ENCODE results near the gene RWDD2A. TPM values are rescaled to one million over a fixed set of nuclear protein-coding genes. Genes with fewer than 3 reads are reported as not detected.

RWDD2A gene
- total RNA-seq, 1 donor from 2014 or later, result 7.0 TPM

DNA sequence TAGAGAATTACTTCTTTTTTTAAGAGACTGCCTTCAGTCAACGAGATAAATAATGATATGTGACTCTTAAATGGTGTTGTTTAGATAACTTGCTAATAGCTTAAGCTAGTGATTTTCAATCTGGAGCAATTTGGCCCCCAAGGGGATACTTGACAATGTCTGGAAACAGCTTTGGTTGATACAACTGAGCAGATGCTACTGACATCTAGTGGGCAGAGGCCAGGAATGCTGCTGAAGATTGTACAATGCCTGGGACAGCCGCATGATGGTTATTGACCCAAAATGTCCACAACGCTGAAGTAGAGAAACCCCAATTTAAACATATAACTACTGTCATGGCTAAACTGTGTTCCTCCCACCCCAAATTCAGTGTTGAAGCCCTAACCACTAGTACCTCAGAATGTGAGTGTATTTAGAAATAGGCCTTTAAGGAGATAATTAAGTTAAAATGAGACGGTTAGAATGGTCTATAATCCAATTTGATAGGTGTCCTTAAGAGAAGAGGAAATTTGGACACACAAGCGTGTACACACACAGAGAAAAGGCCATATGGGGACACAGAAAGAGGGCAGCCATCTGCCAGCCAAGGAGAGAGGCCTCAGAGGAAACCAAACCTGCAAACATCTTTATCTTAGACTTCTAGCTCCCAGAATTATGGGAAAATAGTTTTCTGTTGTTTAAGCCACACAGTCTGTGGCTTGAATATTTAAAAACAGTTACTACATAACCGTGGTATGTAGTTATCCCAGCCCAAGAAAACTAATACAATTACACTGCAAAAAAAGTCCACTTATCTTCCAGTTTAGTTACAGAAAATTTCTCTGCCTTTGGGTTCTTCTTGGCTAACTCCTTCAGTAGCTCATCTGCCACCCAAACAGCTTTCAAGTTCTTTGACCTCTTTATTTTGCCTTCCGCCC lies 22.2 kb downstream of the RWDD2A start:
- TF ChIP-seq, protein P1, sequence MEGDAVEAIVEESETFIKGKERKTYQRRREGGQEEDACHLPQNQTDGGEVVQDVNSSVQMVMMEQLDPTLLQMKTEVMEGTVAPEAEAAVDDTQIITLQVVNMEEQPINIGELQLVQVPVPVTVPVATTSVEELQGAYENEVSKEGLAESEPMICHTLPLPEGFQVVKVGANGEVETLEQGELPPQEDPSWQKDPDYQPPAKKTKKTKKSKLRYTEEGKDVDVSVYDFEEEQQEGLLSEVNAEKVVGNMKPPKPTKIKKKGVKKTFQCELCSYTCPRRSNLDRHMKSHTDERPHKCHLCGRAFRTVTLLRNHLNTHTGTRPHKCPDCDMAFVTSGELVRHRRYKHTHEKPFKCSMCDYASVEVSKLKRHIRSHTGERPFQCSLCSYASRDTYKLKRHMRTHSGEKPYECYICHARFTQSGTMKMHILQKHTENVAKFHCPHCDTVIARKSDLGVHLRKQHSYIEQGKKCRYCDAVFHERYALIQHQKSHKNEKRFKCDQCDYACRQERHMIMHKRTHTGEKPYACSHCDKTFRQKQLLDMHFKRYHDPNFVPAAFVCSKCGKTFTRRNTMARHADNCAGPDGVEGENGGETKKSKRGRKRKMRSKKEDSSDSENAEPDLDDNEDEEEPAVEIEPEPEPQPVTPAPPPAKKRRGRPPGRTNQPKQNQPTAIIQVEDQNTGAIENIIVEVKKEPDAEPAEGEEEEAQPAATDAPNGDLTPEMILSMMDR (IDR thresholded peaks at IDR 0.05), result peak; percentile 92
- peak overlapping the region; percentile 66 for H3K27ac Mint-ChIP-seq (ENCODE audit: unreplicated experiment)
- peaks cover 13% of the 10 kb centered on the region for H3K36me3 Mint-ChIP-seq (ENCODE audit: unreplicated experiment)
- H3K9me3 Mint-ChIP-seq (ENCODE audit: unreplicated experiment), result no peaks in the 10 kb centered on the region
- no peak for DNase-seq (ENCODE audit: extremely low spot score, unreplicated experiment)
- peaks cover 8% of the 10 kb centered on the region for H3K4me1 Mint-ChIP-seq (ENCODE audit: unreplicated experiment)
- H3K4me3 Mint-ChIP-seq (ENCODE audit: unreplicated experiment), result no peak overlapping the region
- H3K27me3 Mint-ChIP-seq (ENCODE audit: unreplicated experiment), result no peaks in the 10 kb centered on the region

DNA sequence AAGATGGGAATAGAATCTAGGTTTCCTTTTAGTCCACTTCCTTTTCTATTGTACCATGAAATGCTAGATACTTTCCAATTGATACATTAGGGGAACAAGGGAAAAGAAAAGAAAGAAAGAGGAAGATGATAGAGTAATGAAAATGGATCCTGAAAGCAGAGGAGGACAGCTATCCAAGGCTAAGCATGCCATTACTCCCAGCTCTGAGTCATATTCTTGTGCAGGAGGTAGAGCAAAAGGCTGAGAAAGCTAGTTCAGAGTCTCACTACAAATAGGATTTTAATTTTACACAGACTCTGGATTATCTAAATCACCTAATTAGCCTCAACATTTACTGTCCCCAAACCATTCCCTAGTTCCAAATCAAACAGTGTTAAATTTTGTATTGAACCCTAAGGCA lies 23.6 kb downstream of the RWDD2A start:
- TF ChIP-seq, protein P1 (IDR thresholded peaks at IDR 0.05), result no peak
- Mint-ChIP-seq H3K9me3 (ENCODE audit: unreplicated experiment) (no peaks in the 10 kb centered on the region), H3K4me1 (ENCODE audit: unreplicated experiment) (peaks cover 8% of the 10 kb centered on the region), H3K27ac (ENCODE audit: unreplicated experiment) (no peak overlapping the region), H3K4me3 (ENCODE audit: unreplicated experiment) (no peak overlapping the region), H3K27me3 (ENCODE audit: unreplicated experiment) (no peaks in the 10 kb centered on the region), H3K36me3 (ENCODE audit: unreplicated experiment) (peaks cover 5% of the 10 kb centered on the region)
- no peak for DNase-seq (ENCODE audit: extremely low spot score, unreplicated experiment)

DNA sequence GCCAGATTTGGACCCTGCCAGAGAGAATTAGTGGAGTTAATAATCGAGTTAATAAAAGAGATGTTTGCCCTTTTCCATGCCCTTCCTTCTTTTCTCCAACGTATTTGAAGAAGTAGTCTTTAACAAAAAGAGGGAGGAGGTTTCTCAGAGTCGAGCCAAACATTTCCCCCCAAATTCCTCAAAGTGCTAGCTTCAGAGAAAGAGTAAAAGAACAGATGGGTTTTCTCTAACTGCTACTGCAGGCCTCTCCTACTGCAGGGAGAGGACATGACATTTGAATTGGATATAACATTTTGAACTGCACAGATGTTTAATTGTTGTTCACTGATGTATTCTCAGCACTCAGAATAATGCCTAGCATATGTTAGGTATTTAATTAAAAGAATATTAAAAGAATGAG lies 25.5 kb downstream of the RWDD2A start:
- no peak for DNase-seq (ENCODE audit: extremely low spot score, unreplicated experiment)
- no peaks in the 10 kb centered on the region for H3K9me3 Mint-ChIP-seq (ENCODE audit: unreplicated experiment)
- H3K4me3 Mint-ChIP-seq (ENCODE audit: unreplicated experiment), result no peak overlapping the region
- peaks cover 5% of the 10 kb centered on the region for H3K36me3 Mint-ChIP-seq (ENCODE audit: unreplicated experiment)
- TF ChIP-seq, protein P1 (IDR thresholded peaks at IDR 0.05), result no peak
- H3K27ac Mint-ChIP-seq (ENCODE audit: unreplicated experiment), result no peak overlapping the region
- H3K27me3 Mint-ChIP-seq (ENCODE audit: unreplicated experiment), result no peaks in the 10 kb centered on the region
- H3K4me1 Mint-ChIP-seq (ENCODE audit: unreplicated experiment), result peaks cover 15% of the 10 kb centered on the region

DNA sequence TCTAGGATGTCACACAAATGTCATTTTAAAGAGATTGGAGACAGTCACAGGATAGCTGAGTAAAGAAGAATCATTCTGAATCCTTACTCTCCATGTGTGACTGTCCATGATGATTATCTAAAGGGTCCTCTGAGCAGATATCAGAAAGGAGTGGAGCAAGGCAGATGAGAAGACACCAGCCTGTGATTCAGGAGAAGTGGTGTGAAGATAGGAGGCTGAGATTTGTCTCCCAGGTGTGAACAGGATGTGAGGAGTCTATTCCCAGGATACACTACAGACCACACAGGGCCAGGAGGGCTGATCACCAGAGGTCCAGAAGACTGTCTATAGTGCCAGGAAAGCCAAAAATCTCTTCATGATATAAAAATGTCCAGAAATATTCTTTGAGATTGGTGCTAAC lies 27.0 kb downstream of the RWDD2A start:
- TF ChIP-seq, protein P1 (IDR thresholded peaks at IDR 0.05), result no peak
- H3K9me3 Mint-ChIP-seq (ENCODE audit: unreplicated experiment), result no peaks in the 10 kb centered on the region
- H3K4me1 Mint-ChIP-seq (ENCODE audit: unreplicated experiment), result peaks cover 15% of the 10 kb centered on the region

DNA sequence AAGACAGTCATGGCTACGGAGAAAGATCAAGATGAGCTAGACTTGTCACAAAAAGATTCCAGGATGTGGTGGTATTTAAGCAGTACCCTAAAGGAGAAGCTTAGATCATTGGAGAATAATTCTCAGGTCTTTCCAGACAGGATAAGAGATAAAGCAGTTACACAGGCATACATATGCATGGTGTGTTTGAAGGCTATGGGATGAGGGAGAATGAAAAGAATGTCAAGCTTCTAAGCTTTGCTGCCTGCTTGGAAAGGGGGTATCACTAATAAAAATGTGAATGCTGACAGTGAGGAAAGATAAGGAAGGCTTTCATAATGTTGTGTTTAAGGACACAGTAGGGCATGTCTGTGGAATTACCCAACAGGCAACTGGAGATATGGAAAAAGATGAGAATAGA lies 28.1 kb downstream of the RWDD2A start:
- H3K4me3 Mint-ChIP-seq (ENCODE audit: unreplicated experiment), result no peak overlapping the region
- H3K9me3 Mint-ChIP-seq (ENCODE audit: unreplicated experiment), result no peaks in the 10 kb centered on the region
- H3K27me3 Mint-ChIP-seq (ENCODE audit: unreplicated experiment), result no peaks in the 10 kb centered on the region
- DNase-seq (ENCODE audit: extremely low spot score, unreplicated experiment), result no peak
- peaks cover 3% of the 10 kb centered on the region for H3K36me3 Mint-ChIP-seq (ENCODE audit: unreplicated experiment)
- H3K4me1 Mint-ChIP-seq (ENCODE audit: unreplicated experiment), result peaks cover 13% of the 10 kb centered on the region
- TF ChIP-seq, protein P1 (IDR thresholded peaks at IDR 0.05), result no peak
- no peak overlapping the region for H3K27ac Mint-ChIP-seq (ENCODE audit: unreplicated experiment)

More for the DNA sequence above, 27.0 kb downstream of the RWDD2A start:
- Mint-ChIP-seq H3K4me3 (ENCODE audit: unreplicated experiment) (no peak overlapping the region), H3K27me3 (ENCODE audit: unreplicated experiment) (no peaks in the 10 kb centered on the region), H3K27ac (ENCODE audit: unreplicated experiment) (no peak overlapping the region), H3K36me3 (ENCODE audit: unreplicated experiment) (peaks cover 2% of the 10 kb centered on the region)
- no peak for DNase-seq (ENCODE audit: extremely low spot score, unreplicated experiment)

Measured in osteocyte (in vitro differentiated cells).